NCI-H146 treated with DMSO at 0.1 percent for 48 hours (cell line): ENCODE measurements around the gene TBRG4.
"Not testable (repeated sequence)": the region's sequence is repeated elsewhere in the genome, so short reads cannot be mapped to it uniquely, and the experiment has no call there.

ENCODE experiments used
- DNase-seq: peaks from one replicate; lab custom pipeline; 2025; ENCODE audit not compliant: unreplicated experiment; lab: John Stamatoyannopoulos, UW

The TBRG4 gene

DNA sequence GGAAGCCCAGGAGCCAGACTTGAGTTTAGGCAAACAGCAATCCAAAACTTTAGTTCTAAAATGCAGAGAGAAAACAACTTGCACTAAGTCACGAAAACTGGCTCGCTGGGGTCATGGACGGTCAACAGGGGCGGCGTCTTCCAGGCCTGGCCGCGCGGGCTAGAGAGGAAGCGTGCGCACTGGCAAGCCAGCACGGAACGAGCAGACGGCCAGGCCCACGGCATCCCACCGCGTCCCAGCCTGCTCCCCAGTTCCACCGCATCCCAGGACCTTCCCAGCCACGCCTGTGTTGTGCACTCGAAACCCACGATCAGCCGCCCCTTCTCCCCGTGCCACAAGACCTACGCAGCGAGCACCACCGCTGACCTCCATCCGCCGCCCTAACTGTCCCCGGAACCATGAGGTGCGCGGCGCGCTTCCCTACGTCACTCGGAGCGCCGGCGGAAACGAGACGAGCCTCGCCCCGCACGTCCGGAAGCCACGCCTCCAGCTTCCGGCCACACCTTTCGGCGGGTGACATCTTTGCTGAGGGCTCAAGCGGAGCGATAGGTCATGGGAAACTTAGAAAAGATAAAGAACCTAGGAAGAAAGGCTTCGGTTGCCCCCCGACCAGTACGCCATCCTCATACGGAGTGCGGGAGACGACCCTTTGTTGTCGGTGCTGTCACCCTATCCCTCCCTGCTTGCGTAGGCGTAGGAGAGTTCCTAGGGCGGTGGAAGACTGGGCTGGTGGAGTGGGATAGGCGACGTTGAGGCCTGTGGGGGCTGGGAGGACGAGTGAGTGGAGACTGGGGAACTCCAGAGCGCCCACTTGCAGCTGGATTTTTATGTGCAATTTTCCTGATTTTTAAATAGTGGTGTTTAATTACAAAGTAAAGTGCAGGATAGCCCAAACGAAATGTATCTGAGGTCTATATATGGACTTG lies at the start of gene TBRG4:
TBRG4 (minus strand) TSS at position 400 of the 926 bp plus-strand sequence. CDS start 2,460 bp downstream, outside the sequence.
- DNase-seq, result peak; percentile 93

DNA sequence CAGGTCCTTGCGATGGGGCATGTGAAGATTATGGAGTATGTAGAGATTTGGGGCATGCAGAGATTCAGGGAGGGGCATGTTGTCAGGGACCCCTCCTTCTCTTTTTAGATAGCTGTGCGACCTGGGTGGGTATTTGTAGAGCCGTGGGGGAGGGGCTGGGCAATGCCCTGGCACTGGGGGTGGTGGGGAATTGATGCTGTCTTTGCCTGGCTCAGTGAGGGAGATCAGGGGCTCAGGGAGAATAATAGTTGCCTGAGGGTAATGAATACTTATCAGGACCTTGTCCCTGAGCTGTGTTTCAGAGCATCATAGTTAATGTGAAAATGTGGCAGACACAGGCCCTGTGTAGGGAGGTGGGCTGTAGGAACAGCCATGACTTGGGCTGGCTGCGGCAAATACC lies 49.6 kb upstream of the TBRG4 start:
- DNase-seq, result no peak

DNA sequence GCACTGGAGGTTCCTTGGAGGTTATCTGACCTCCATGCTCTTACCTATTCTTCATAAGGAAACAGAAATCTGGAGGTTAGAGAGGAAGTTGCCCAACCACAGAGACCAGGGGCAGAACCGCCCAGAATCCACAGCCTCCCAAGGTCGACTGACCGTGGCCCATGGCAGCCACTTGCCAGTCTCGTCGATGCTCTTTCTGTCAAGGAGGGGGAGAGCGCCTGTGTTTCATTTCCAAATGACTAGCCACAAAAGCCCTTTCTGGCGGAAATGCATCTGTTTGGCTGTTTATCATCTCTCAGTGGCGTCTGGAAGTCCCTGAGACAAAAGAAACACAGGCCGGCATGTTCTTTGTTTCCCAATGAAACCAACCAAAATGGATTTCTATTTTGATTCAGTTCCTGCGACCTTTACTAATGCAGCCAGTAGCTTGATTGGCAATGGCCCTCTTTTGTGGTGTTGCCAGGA lies 49.0 kb upstream of the TBRG4 start:
- DNase-seq, result no peak

DNA sequence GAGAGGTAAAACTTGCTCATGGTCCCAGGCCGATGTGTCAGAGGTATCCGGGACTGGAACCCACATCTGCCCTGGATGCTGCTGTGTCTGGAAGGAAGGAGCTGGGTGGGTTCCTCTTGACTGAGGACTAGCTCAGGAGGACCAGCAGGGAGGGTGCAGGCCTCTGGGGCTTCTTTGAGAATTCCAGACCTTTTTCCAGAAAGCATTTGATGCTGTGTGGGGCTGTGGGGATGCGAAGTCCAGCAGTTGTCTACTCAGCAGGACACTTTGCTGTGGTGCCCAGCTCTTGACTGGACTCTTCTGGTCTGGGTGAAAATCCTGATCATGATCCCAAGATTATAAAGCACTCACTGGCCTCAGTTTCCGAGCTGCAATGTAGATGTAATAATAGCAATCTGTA lies 47.8 kb upstream of the TBRG4 start:
- DNase-seq, result no peak

DNA sequence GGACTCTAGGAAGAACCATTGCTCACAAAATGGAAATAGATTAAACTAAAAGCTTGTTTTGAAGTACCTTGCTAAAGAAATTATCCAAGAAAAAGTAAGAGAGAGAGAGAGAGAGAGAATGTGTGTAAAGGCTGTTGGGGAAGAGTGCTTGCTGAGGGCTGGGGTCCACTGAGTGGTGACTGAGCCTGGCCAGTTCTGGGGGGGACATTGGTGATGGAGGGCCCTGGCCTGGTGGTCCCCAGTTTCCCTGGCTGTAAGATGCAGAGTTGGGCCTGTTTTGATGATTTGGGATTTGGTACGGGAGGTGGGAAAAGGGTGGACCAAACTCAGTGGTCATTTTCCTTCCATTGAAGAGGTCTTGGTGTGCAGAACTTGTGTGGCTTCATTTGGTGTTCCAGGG lies 47.0 kb upstream of the TBRG4 start:
- DNase-seq, result no peak

DNA sequence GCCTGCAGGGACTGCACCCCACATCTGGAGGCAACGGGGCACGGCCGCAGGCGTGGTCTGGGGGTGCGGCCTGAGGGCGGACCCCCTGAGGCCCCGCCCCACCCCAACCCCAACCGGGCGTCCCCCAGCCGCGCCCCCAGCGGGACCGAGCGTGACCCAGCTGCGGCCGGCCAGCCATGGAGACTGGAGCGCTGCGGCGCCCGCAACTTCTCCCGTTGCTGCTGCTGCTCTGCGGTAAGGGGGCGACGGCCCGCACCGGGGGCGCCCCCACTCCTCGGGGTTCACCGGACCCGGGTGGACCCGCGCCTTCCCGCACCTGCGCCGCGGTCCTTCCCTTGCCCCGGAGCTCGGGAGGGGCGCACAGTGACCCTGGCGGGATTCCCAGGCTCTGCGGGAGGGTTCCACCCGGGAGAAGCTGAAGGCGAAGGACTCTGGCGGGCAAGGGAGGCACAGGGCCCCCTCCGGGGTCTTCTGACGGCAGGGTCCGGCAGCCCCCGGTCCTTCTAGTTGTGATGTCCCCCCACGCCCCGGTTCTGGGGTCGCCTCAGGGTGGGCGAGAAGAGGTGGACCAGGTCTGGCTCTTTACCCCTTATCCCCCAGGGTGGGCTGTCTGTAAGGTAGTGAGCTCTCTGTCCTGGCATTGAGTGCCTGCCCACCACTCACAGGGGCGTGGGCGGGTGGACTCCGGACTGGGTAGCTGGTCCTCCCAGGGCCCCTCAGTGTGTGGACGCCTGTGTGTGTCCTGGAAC lies 46.3 kb upstream of the TBRG4 start, which contains the start of gene RAMP3:
RAMP3 (plus strand) TSS at position 139 of the 749 bp plus-strand sequence; CDS start at position 177, 38 bp downstream.
- no peak for DNase-seq

DNA sequence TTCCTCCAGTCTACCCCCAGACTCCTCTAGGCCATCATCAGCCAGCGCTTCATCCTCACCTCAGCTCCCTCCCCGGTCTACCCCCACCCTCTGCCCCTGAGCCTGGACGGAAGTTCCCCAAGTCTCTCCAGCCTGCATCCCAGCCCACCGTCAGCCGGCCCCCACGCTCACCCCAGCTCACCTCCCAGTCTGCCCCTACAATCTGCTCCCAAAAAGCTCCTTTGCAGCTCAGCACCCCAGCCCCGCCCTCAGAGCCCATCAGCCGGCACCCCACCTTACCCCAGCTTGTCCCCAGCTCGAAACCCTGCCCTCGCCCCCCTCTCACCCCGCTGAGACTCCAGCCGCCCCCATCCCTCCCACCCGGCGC lies 45.8 kb upstream of the TBRG4 start:
- DNase-seq, result no peak

DNA sequence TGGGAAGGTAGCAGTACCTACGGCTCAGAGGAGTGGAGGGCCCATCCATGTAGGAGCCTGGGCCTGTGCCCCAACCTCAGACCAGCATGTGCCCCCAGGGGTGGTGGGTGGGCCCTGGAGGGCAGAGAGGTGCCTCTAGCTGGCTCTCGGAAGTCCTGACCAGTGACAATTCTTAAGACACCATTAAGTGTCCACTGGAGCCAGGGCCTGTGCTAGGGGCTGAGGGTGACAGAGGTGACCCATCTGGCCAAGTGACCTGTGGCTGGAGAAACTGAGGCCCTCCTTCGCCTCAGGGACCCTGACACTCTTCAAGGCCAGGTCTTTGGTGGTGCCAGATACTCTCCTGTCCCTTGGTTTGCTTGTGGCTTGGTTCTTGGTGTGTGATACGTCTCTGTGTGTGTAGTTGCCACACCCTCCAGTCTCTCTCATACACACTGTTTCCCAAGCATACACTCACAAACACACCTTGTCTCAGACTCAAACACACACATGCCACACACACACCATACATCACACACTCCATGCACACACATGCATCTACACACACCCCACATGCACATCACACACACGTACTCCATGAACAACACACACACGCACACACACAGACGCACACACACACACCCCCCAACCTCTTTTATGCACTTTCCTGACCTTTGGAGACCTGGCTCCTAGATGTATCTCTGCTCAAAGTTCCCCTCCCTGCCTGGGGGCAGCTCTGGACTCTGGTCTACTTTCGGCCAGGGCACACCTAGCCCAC lies 45.2 kb upstream of the TBRG4 start:
- DNase-seq, result no peak

DNA sequence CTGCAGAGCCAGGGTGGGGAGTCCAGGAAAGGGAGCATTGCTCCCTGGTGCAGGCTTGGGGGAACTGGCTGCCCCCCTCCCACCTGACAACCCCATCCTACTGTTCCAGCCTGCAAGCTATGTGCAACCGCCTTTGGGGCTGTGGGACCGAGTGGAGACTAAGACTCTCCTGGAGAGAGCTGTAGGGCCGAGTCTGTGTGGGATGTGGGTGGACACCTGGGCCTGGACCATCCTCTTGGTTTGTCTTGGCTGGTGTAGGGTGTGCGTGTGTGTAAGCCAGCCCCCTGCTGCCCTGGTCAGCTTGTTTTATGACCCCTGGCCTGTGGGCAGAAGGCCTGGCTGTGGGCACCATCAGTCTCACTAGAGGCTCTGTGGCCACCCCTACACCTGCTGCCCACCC lies 44.4 kb upstream of the TBRG4 start:
- DNase-seq, result no peak

DNA sequence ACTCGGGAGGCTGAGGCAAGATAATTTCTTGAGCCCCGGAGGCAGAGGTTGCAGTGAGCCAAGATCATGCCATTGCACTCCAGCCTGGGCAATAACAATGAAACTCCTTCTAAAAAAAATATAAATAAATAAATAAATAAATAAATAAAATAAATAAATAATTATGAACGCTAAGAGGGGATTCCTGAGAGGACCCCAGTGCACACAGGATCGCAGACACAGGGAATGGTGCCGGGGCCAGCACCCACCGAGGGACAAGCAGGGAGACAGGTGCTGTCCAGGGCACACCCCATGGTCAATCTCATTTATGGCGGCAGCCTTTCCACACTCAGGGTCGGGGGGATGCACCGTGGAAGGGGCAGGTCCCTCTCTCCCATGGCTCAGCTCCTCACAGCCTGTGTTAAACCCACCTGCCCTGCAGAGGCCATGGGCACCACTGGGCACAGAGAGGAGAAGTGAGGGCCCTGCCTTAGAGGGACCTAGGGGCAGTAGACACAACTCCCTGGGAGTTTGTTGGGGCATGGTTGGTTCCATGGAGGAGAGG lies 43.9 kb upstream of the TBRG4 start:
- DNase-seq, result no peak

DNA sequence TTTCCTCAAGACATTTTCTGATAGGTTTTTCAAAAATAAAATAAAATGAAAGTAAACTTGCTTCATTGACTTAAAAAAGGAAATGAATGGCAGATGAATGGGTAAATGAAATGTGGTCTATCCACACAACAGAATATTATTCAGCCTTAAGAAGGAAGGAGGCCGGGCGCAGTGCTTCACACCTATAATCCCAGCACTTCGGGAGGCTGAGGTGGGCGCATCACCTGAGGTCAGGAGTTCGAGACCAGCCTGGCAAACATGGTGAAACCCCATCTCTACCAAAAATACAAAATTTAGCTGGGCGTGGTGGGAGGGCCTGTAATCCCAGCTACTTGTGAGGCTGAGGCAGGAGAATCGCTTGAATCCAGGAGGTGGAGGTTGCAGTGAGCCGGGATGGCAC lies 42.4 kb upstream of the TBRG4 start:
- not testable (repeated sequence) for DNase-seq

DNA sequence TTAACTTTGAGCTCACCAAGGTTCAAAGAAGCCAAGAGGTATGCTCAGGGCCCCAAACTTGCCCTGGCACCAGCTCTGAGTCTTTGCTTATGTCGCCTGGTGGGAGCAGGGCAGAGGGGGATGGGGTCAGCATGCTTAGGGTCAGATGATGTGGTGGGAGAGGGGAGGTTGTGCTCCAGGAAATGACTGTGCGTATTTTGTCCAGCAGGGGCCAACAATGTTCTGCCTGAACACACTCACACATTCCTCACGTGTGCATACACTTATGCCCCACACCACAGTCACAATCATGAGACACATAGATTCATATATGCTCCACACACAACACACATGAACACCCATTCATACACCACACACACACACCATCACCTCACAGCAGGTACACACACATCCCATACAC lies 41.7 kb upstream of the TBRG4 start:
- no peak for DNase-seq

DNA sequence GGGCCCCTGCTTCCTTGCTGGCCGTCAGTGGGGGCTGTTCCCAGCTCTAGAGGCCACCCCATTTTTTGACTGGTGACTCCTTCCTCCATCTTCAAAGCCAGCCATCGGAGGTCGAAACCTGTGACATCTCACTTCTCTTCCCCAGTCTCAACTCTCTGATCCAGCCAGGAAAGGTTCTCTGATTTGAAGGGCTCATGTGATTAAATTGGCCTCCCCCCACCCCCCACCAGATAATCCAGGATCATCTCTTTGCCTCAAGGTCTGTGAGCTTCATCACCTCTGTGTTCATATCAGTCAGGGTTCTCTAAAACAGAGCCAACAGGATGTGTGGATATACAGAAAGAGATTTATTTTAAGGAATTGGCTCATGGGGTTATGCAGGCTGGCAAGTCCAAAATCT lies 40.5 kb upstream of the TBRG4 start:
- DNase-seq, result no peak

DNA sequence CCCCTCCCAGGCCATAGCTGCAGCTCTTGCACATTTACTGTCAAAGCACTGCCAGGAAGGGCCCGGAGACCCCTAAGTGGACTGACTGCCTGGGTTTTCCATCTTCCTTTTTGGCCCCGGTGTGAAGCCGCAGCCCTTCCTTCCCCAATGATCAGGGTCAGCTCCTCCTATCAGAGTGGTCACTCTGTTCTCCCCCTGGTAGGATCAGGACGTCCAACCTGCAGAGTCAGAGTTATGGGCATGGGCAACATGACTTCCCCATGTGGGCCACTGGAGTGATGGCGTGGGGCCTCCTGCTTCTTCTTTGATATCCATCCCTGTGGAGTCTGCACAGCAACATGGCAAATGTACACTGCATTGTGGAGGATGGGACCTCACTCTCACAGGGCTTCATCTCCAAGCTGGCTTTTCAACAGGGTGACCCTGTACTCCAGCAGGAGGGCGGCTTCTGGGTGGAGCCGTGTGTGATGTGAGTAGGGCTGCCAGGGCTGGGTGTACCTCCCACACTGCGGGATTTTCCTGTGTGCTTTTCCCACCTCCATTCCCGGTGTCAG lies 39.7 kb upstream of the TBRG4 start:
- no peak for DNase-seq

DNA sequence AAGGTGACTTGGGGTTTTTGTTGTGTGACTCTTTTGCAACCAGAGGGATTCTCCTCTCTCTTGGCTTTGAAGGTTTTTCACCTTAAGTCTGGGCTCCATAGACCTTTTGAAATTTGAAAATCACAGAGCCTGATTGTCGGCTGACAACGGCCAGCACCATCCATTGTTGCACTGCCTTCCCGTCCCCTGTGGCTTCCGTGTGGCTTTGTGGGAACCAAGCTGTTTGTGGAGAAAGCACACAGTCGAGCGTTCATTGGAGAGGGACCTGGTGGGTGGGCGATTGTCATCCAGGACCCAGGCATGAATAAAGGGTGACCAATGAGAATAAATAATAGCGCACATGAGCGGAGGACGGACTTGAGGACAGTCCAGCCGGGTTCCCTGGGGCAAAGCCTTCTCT lies 38.7 kb upstream of the TBRG4 start:
- DNase-seq, result no peak

DNA sequence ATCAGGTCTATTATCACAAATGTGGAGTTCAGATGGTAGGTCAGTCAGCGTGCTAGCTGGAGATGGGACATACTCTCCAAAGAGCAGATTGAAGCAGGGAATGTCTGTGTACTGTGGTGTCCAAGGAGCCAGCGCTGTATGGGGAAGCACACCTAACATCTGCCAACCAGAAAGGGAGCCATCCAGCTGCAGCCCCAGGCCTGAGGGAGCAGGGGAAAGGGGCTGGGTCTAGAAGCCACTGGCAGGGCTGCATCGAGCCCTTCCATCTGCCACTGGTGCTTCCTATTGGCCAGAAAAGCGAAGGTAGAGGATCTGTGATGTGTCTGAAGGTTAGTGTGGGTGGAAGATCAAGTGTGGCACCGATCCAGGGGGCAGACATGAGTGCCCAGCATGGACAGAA lies 38.1 kb upstream of the TBRG4 start:
- DNase-seq, result no peak

DNA sequence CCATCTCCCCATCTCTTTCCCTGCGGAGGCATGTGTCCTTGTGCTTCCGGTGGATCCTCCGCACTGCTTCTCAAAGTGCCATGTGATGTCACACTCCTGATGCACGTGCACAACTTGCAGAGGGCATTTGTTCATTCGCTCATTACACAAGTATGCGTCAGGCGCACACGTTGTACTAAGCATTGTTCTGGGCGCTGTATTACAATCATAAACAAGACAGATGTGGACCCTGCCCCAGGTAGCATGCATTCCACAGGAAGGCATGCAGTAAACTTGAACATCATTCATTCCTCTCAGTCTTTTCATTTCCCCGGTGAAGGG lies 37.1 kb upstream of the TBRG4 start:
- DNase-seq, result no peak

DNA sequence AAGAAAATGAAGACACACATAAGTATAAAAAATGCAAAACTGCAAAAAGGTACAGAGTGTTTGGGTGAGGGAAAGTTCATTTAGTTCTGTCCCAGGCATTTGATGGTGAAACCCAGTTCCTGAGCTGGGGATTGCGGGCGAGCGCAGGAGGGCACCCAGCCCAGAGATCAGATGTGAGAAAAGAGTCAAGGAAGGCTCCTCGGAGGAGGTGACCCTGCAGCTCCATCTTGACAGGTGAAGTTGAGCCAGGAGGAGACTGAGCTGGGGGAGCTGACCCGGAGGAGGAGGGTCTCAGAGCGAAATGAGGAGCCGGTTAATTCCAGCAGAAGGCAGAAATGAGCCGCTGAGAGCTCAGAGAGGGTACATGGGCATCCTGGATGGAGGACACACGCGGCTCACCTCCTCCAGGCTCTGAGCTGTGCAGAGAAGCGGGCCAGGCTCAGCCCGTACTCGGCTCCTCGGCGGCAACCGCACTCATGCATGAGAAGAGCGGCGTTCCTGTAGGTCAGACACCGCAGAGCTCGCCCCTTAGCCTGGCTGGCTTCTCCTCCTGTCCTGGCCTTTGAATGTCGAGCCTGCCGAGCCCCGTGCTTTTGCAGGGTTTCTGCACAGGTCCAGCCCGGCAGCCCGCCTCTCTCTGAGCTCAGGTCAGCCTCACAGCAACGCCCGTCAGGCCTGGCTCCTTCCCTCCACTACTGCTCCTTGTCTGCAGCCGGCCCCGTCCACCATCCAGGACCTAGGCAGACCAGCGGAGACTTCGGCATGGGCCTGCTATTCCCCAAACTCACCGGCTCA lies 36.6 kb upstream of the TBRG4 start:
- no peak for DNase-seq

DNA sequence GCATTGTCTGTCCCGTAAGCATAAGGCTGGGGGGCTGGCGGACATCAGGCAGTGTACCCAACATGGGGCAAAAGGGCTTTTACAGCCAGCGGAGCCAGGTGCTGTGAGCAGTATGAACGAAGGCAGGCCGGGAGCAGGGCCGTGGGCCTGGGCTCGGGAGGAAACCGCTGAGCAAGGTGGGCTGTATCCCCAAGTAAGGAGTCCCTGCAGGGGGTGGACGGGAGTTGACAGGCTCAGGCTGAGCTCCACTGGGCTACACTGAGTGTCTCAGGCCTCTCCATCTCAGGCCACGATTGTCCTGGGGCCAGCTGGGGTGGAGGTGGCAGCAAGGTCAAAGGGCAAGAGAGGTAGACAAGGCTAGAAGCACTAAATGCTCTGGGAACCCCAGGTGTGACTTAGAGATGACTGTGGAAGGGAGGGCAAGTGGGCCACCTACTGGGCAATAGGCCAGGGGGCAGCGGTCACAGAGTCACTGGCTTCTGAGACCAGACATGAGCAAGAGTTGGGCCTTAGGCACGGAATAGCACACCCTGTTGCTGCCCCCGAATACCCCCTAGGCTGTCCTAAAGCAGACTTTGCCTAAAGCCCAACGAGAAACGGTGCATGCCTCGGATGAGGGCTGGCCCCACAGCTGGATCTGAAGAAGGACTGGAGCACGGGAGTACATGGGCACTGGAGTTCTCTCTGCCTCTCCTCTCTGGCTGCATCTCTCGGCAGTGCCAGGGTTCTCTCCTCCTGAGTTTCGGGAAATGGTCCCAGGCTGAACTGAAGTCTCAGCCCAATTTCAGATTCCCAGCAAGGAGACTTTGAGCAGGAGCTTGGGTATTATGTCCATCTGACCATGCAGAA lies 35.3 kb upstream of the TBRG4 start:
- DNase-seq, result no peak
